Measurements from ENCODE around the gene FOXE3. TPM values are rescaled to one million over a fixed set of nuclear protein-coding genes. Genes with fewer than 3 reads are reported as not detected.

FOXE3 gene
- total RNA-seq, 4 donors from 2014 or later, result not detected

- TF ChIP-seq CTCF (IDR thresholded peaks at IDR 0.05; ENCODE audit: low read depth), result no peak
These were observed 3.6 kb upstream of the FOXE3 start for GRCh38 chr1:47412437-47412836.

- no peak for TF ChIP-seq CTCF (IDR thresholded peaks at IDR 0.05; ENCODE audit: low read depth)
These were observed 459 bp downstream of the FOXE3 start for GRCh38 chr1:47416319-47417169.

DNA sequence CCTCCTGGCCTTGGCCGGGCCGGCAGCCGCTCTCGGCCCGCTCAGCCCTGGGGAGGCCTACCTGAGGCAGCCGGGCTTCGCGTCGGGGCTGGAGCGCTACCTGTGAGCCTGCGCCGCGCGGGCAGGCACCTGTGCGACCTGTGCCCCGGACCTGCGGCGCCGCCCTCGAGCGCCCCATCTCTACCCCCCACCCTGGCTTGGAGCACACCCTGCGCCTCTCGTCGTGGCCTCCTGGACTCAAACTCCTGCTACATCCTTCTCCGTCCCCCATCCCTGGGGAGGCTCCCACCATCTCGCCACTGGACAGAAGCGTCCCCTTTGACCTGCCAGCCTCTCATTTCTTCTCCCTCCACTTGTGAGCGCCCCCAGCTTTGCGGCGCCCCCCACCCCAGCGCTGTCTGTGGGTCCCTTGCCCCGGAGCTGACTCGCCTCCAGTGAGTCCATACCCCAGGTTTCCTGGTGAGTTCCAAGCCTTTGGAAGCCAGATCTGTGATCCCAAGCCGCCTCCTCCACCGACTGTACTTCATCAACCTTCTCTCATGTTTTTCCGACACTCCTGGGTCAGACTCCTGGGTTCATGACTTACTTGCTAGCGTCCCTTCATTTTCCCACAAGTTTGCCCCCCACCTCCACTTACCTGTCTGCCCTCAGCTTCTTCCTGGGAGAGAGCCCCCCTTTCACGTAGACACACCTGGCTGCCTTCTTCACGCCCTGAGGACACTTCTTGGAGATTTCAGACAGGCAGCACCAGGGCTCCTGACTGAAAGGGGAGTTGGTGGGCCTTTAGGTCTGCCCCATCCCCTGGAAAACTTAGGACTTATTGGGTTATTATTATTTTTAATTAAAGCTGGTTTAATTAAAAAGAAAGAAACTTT is 1.3 kb downstream of the FOXE3 start:
- TF ChIP-seq CTCF (IDR thresholded peaks at IDR 0.05; ENCODE audit: low read depth), result no peak

DNA sequence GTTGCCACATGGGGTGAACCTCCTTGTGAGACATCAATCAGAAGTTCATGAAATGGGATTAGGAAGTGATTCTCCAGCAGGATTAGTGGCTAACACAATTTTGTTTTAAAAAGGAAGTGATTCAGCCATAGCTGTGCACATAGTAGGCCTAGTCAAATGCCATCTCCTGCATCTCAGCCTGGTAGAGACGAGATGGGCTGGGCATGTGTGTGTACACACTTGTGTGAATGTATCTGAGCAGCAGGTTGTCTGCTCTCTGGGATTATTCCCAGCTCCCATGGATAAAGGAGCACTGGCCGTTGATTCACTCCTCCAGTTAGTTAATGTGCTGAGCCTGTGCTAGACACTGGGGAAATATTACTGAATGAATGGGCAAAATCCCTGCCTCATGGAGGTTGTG is 2.0 kb downstream of the FOXE3 start:
- TF ChIP-seq CTCF (IDR thresholded peaks at IDR 0.05; ENCODE audit: low read depth), result no peak

- no peak for TF ChIP-seq CTCF (IDR thresholded peaks at IDR 0.05; ENCODE audit: low read depth)
These were observed 2.7 kb downstream of the FOXE3 start for GRCh38 chr1:47418681-47419325.

- TF ChIP-seq CTCF (IDR thresholded peaks at IDR 0.05; ENCODE audit: low read depth), result no peak
These were observed 4.5 kb downstream of the FOXE3 start for GRCh38 chr1:47420547-47420946.

DNA sequence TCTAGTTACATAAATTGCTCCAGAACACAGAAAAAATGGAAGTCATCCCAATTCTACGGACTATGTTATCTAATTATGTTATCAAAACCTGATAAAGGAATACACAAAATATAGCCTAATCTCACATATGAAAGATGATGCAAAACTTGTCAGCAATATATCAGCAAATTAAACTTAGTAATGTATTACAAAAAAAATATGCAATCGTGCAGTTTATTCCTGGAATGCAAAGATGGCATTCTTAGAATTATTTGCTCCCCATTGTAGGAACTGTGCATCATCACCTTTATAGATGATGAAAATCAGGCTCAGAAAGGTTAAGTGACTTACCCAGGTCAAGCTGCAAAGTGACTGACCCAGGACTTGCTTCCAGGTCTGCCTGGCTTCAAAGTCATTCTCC is 7.8 kb downstream of the FOXE3 start:
- no peak for TF ChIP-seq CTCF (IDR thresholded peaks at IDR 0.05; ENCODE audit: low read depth)
